Measurements from ENCODE around the gene FGR. TPM values are rescaled to one million over a fixed set of nuclear protein-coding genes. Genes with fewer than 3 reads are reported as not detected.

The FGR gene
- polyA plus RNA-seq, 1 donor (not counting 4 experiments of a cell fraction or from before 2014, with no cell fraction given): 0.04 TPM

DNA sequence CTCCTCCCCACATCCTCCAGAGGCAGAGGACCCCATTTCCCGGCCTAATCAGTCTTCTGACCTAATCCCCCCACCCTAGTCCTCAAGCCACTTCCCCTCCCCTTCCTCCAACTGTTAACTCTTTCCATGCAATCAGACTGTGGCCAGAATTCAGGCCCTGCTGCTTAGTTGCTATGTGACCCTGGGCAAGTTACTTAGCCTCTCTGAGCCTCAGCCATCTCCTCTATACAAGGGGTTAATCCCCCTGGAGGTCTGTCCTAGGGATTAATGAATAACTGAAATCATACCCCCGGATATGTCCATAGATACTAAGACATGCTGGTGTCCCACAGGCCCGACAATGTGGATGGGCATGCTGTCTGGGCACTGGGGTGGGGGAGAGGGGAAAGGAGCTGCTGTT lies 49.3 kb downstream of the FGR start:
- FAIRE-seq (no peak), DNase-seq (ENCODE audit: low read depth, low spot score) (no peak)
- H3K4me1 ChIP-seq (ENCODE audit: control insufficient read depth, extremely low read depth, insufficient read depth, low read length): peaks cover 16% of the 10 kb centered on the region
- peaks cover 3% of the 10 kb centered on the region for H4K20me1 ChIP-seq (ENCODE audit: control insufficient read depth, extremely low read depth, insufficient read depth, low read length)
- TF ChIP-seq, protein P1, sequence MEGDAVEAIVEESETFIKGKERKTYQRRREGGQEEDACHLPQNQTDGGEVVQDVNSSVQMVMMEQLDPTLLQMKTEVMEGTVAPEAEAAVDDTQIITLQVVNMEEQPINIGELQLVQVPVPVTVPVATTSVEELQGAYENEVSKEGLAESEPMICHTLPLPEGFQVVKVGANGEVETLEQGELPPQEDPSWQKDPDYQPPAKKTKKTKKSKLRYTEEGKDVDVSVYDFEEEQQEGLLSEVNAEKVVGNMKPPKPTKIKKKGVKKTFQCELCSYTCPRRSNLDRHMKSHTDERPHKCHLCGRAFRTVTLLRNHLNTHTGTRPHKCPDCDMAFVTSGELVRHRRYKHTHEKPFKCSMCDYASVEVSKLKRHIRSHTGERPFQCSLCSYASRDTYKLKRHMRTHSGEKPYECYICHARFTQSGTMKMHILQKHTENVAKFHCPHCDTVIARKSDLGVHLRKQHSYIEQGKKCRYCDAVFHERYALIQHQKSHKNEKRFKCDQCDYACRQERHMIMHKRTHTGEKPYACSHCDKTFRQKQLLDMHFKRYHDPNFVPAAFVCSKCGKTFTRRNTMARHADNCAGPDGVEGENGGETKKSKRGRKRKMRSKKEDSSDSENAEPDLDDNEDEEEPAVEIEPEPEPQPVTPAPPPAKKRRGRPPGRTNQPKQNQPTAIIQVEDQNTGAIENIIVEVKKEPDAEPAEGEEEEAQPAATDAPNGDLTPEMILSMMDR (optimal IDR thresholded peaks at IDR 0.05 in 1 of 3, IDR thresholded peaks at IDR 0.05 in 1 of 3, conservative IDR thresholded peaks at IDR 0.05 in 1 of 3; ENCODE audit: extremely low read depth in 1 of 3, insufficient read depth in 2 of 3, low read length in 3 of 3): no peak
- no peak for TF ChIP-seq EZH2 (IDR thresholded peaks at IDR 0.05; ENCODE audit: low read length)
- no peak overlapping the region for H3K4me2 ChIP-seq (ENCODE audit: control insufficient read depth, extremely low read depth, insufficient read depth, low read depth, low read length)
- H3K36me3 ChIP-seq (ENCODE audit: control insufficient read depth in 2 of 2, extremely low read depth in 1 of 2, insufficient read depth in 2 of 2, low read length in 2 of 2): peaks cover 0 to 13% of the 10 kb centered on the region in 2 experiments
- no peak overlapping the region for H2AFZ ChIP-seq (ENCODE audit: control insufficient read depth, low read length)
- H3K9me3 ChIP-seq (ENCODE audit: control insufficient read depth, low read depth, low read length): no peaks in the 10 kb centered on the region
- no peak overlapping the region for H3K4me3 ChIP-seq (ENCODE audit: control insufficient read depth in 2 of 3, extremely low read depth in 1 of 3, insufficient read depth in 2 of 3, low read depth in 1 of 3, low read length in 3 of 3)
- H3K27ac ChIP-seq (ENCODE audit: control insufficient read depth, insufficient read depth, low read length): no peak overlapping the region
- no peak overlapping the region for H3K9ac ChIP-seq (ENCODE audit: control insufficient read depth, extremely low read depth, insufficient read depth, low read length)
- H3K27me3 ChIP-seq (ENCODE audit: control insufficient read depth, extremely low read depth, insufficient read depth, low read length): no peaks in the 10 kb centered on the region
- peaks cover 45% of the 10 kb centered on the region for H3K79me2 ChIP-seq (ENCODE audit: control insufficient read depth, insufficient read depth, low read length)
- H3K9me1 ChIP-seq (ENCODE audit: control insufficient read depth, extremely low read depth, insufficient read depth, low read length): peaks cover 3% of the 10 kb centered on the region
- dilution Hi-C loops (cut with MboI; ENCODE audit: extremely low pct_ligation_motif_present, low sequenced_read_pairs): loop anchor here (25.0 kb wide), 1 partner anchor 173 kb away; no protein-coding TSS in a partner anchor

DNA sequence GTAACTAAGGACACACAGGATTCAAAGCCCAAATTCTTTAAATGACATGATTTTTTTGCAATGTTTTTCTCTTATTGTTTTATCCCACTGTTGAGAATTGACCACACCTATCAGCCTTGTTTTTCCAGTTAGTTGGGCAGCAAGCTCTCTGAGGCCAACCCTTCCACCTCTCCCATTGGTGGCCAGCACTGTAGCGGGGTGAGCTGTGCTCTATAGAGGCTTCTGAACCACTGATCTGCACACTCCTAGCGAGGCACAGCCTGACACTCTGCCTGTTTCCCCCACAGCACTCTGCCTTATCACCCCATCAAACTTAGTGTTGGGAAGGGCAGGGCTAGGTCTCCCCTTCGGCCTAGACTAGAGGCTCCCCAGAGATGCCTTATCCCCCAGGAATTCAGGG lies 50.5 kb downstream of the FGR start:
- FAIRE-seq: no peak
- dilution Hi-C loops (cut with MboI; ENCODE audit: extremely low pct_ligation_motif_present, low sequenced_read_pairs): loop anchor here (25.0 kb wide), 1 partner anchor 172 kb away; no protein-coding TSS in a partner anchor
- H3K36me3 ChIP-seq (ENCODE audit: control insufficient read depth in 2 of 2, extremely low read depth in 1 of 2, insufficient read depth in 2 of 2, low read length in 2 of 2): peaks cover 0 to 13% of the 10 kb centered on the region in 2 experiments

More for the DNA sequence above, 50.5 kb downstream of the FGR start:
- peaks cover 3% of the 10 kb centered on the region for H3K9me1 ChIP-seq (ENCODE audit: control insufficient read depth, extremely low read depth, insufficient read depth, low read length)
- no peak overlapping the region for H2AFZ ChIP-seq (ENCODE audit: control insufficient read depth, low read length)
- no peaks in the 10 kb centered on the region for H3K9me3 ChIP-seq (ENCODE audit: control insufficient read depth, low read depth, low read length)
- no peak overlapping the region for H3K27ac ChIP-seq (ENCODE audit: control insufficient read depth, insufficient read depth, low read length)
- H3K4me1 ChIP-seq (ENCODE audit: control insufficient read depth, extremely low read depth, insufficient read depth, low read length): peaks cover 7% of the 10 kb centered on the region
- H4K20me1 ChIP-seq (ENCODE audit: control insufficient read depth, extremely low read depth, insufficient read depth, low read length): peaks cover 3% of the 10 kb centered on the region
- peaks cover 45% of the 10 kb centered on the region for H3K79me2 ChIP-seq (ENCODE audit: control insufficient read depth, insufficient read depth, low read length)
- no peak overlapping the region for H3K4me3 ChIP-seq (ENCODE audit: control insufficient read depth in 2 of 3, extremely low read depth in 1 of 3, insufficient read depth in 2 of 3, low read depth in 1 of 3, low read length in 3 of 3)
- no peaks in the 10 kb centered on the region for H3K27me3 ChIP-seq (ENCODE audit: control insufficient read depth, extremely low read depth, insufficient read depth, low read length)
- H3K9ac ChIP-seq (ENCODE audit: control insufficient read depth, extremely low read depth, insufficient read depth, low read length): no peak overlapping the region
- TF ChIP-seq, protein P1 (optimal IDR thresholded peaks at IDR 0.05 in 1 of 3, IDR thresholded peaks at IDR 0.05 in 1 of 3, conservative IDR thresholded peaks at IDR 0.05 in 1 of 3; ENCODE audit: extremely low read depth in 1 of 3, insufficient read depth in 2 of 3, low read length in 3 of 3): no peak
- TF ChIP-seq EZH2 (IDR thresholded peaks at IDR 0.05; ENCODE audit: low read length): no peak
- no peak overlapping the region for H3K4me2 ChIP-seq (ENCODE audit: control insufficient read depth, extremely low read depth, insufficient read depth, low read depth, low read length)
- no peak for DNase-seq (ENCODE audit: low read depth, low spot score)

All from keratinocyte (primary cell).